CD4-positive, alpha-beta T cell treated with Interleukin-4 for 4 hours (primary cell): ENCODE measurements around the gene TNFRSF25.
A peak's percentile ranks its signal among the peaks of the same experiment; 100 is the strongest.
"Not testable (repeated sequence)": the region's sequence is repeated elsewhere in the genome, so short reads cannot be mapped to it uniquely, and the experiment has no call there.

ENCODE experiments used
- DNase-seq: peaks from one replicate; pipeline ENCODE4 v3.0.0-alpha.2; 2020

The TNFRSF25 gene

DNA sequence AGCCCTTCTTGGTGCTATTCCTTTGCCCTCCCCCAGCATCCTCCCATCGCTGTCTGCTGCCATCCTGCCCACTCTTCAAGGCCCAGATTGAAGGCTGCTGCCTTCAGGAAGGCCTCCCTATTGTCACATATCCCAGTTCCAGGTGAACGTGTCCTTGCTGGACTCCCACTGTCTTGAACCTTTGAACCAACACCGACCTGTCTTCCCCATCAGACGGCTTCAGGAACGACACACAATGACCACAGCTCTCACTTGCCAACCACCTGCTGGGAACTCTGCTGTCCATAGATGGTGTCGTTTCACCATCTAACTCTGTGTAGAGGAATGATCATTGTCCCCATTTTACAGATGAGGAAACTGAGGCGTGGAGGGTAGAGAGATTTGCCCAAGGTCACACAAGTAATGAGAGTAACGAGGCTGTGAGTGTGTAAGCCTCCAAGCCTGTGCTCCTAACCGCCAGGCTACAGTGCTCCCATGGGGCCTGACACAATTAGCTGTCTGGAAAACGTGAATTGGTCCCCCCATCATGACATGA lies 35.4 kb upstream of the TNFRSF25 start:
- no peak for DNase-seq

GRCh38 chr1:6500544-6501278 lies 34.7 kb upstream of the TNFRSF25 start:
- no peak for DNase-seq

- no peak for DNase-seq
Measured at GRCh38 chr1:6499296-6499695, 33.3 kb upstream of the TNFRSF25 start.

- DNase-seq: no peak
Measured at GRCh38 chr1:6498576-6499111, 32.7 kb upstream of the TNFRSF25 start.

GRCh38 chr1:6497867-6498575 lies 32.0 kb upstream of the TNFRSF25 start:
- DNase-seq: no peak

- DNase-seq: peak; percentile 39
Measured at GRCh38 chr1:6497215-6497866, 31.4 kb upstream of the TNFRSF25 start.

DNA sequence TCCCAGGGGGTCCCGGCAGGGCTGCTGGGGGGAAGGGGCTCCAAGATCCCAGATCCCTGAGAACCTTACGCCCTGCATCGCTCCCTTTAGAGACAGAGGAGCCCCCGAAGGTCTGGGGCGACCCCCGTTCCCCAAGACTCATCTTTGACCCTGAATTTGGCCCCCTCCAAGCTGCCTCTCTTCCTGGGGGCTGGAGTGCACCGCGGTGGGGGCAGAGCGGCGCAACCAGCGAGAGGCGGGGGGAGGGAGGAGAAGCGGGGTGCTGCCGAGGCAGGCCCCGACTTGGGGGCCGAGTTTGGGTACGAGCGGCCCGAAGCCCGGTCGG lies 30.9 kb upstream of the TNFRSF25 start:
- no peak for DNase-seq

GRCh38 chr1:6496365-6496721 lies 30.4 kb upstream of the TNFRSF25 start:
- DNase-seq: no peak

DNA sequence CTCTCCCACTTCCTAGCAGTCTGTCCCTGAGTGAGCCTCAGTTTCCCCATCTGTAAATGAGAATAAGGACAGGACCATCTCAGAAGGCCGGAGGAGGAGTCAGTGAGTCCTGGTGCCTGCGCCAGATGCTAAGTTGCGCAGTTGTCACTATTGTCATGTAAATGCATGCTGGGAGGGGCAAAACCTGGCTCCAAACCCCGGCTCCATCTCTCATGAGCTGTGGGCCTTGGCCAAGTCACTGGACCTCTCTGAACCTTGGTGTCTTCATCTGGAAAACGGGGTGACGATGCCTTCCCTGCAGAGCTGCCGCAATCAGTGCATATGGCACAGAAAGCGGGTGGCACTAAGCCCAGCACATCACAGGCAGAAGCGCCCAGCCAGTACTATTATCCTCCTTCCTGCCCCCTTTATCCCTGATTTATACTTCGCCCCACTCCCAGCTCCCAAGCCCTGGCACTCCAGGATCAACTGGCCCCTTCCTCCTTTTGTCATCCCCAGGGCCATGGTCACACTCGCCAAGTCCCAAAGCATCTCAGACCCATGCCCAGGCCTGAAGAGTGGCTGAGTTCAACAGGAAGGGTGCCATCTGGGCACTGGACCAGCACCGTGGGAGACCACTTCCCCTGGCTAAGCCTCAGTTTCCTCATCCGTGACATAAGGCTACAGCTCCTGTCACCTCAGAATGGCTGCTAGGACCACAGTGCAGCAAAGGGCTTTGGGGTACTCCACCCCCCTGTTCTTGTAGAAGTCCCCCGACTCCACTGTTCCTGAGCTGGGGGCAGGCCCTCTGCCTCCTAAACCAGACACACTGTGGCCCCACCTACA lies 29.8 kb upstream of the TNFRSF25 start:
- no peak for DNase-seq

- DNase-seq: no peak
Measured at GRCh38 chr1:6495041-6495441, 29.1 kb upstream of the TNFRSF25 start.

DNA sequence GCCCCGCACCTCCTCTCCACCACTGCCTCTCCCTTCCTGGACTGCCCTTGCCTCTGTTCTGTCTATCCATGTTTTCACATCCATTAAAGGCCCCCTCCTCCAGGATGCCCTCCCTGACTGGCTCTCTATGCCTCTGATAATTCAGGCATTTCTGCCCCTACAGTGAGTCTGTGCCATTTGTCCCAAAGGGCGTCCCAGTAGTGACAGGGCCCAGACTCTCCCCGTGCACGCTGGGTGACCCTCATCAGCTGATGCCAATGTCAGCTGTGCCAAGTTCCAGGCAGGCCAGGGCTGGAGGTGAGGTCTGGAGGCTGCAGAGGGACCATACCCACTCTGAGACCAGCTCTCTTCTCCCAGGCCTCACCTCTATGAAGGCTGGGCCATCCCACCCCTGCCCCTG lies 28.7 kb upstream of the TNFRSF25 start:
- no peak for DNase-seq

DNA sequence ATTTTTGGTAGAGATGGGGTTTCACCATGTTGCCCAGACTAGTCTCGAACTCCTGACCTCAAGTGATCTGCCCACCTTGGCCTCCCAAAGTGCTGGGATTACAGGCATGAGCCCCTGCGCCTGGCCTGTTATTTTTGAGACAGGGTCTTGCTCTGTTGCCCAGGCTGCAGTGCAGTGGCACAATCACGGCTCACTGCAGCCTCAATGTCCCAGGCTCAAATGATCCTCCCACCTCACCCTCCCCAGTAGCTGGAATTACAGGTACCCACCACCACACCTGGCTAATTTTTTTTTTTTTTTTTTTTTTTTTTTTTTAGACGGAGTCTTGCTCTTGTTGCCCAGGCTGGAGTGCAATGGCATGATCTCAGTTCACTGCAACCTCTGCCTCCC lies 27.9 kb upstream of the TNFRSF25 start:
- DNase-seq: not testable (repeated sequence)

DNA sequence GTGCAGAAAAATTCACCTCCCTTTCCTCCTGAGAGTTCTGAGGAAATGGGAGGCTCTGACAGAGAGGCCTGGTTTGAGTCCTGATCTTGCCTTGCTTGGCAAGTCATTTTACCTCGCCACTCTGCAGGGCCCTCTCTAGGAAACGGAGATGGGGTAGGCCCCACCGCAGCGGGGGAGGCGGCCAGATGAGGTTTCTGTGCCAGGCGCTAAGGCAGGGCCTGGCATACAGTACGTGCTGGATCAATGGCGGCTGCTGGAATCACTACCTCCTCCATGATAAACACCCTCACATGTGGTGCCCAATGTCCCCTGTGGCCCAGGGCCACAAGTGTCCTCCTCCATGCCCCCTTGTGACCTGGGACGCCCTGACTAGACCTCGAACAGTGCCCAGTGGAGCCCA lies 26.0 kb upstream of the TNFRSF25 start:
- no peak for DNase-seq

DNA sequence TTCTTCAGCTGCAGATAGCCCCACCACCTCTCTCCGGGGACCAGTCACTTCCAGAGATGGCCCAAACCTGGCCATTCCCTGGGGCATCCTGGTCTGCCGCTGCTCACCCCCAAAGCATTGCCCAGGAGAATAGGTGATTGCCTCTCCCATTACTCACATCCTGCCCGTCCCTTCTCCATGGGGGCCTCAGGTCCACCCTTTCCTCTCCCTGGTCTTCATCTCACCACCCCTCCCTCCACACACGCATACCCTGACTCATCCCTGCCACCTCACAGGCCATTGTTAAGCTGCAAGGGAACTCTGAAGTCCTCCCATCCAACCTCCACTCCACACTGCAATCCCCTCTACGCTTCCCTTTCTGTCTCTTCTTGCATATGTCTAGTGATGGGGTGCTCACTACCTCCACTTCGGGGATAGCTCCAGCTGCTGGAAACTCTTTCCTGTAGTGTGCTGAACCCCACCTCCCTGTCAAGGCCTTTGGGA lies 25.5 kb upstream of the TNFRSF25 start, which contains the start of gene PLEKHG5:
Gene PLEKHG5, minus strand, starts transcription at position 188 of the 483 bp plus-strand sequence. CDS start 14,096 bp downstream, outside the sequence.
- no peak for DNase-seq

DNA sequence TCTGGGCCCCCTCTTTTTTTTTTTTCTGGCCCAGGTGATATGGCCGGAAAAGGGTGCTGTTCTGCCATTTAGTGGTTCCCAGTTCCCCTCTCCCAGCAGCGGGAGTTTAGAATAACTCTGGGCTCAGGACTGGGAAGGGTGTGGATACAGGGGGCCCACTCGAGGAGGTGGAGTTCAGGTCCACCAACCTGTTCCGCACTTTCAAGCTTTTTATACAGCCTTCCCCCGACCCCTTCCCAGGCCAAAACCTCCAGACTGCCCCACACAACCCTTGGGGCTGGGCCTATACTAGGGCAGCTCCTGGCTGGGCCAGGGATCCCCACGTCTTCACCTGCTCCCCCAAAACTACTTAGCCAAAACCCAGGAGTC lies 25.1 kb upstream of the TNFRSF25 start:
- no peak for DNase-seq

DNA sequence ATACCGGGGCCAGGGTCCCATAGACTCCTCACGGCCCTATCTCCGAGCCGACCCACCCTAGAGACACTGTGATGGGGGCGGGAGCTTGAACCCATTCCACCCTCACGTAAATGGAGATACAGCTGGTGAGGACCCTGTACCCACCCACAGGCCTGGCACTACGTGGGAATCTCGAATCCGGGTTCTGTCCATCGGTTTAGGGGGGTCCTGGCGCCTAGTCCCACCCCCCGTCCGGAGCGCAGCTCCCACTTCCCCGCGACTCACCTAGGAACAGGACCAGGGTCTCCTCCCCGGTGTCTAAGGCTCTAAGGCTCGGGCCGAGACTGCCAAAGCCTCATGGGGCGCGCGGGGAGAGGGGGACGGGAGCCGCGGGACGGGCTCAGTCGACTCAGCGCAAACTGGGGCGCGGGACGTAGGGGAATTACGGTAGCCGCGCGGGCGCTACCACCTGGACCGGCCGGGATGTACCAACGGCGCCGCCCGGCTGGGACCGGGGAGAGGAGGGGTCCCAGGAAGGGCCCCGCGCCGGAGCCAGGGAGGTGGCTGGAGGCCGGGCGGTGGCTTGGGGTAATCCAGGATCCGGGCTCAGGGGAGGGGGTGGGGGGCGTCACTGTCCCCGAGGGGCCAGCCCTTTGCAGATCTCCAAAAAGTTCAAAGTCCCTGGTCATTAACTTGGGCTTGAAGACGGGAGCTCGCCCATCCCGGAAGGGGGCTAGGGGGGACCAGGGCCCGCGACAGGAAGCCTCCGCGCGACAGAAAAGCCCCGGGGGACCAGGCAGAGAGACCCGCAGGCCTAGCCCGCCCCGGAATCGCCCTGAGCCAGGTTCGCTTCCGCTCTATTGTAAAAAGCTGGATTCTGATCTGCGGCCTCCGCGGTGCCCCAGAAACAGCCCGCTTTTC lies 24.5 kb upstream of the TNFRSF25 start:
- DNase-seq: peak; percentile 39

GRCh38 chr1:6489799-6490180 lies 23.8 kb upstream of the TNFRSF25 start:
- DNase-seq: peak; percentile 67

DNA sequence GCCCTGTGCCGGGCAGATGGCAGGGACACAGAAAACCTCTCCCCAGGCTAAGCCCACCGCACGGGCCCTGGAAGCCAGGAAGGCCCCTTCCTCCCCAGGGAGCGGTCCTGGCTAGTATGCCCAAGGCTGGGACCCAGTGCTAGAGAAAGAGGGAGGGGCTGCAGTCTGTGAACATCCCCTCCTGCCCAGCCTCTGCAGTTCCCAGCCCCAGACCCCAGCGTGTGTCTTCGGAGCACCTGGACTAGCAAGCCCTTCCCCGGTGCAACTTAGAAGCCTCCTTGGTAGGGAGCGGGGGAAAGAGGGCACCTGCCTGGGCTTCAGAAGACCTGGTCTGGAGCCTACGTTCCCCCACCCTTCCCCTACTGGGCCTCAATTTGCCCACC lies 23.4 kb upstream of the TNFRSF25 start:
- DNase-seq: no peak

DNA sequence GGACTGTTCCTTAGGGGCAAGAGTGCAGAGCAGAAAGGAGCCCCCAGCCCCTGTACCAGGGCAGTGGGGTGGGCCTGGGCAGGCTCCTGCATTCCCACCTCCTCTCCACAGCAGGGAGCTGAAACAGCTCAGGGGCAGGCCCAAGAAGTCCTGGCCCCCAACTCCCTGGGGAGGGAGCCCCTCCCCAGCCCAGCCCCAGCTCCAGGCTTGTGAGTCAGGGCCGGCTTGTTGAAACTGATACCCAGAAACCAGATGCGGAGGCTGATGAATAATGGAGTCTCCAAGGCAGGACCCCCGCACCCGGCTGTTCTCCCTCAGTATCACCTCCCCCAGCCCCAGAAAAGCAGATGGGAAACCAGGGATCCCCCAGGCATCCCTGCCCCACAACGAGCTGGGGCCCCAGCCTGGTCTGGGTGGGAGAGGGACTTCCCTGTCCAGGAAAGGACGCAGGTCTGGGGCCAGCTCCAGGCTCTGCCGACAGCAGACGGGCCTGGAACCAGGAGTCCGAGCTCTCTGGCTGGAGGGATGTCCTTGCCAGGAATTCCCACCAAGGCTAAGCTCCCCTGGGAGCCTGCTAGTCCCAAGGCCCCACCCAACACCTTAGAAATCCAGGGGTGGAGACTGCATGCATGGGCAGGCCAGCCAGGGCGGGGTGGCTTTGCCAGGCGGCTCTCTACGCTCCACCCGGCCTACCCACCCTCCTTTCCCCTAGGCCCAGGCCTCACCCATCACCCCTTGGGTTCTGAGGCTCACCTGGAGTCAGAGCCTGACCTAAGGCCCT lies 22.8 kb upstream of the TNFRSF25 start:
- DNase-seq: no peak

GRCh38 chr1:6487804-6488484 lies 22.0 kb upstream of the TNFRSF25 start:
- DNase-seq: no peak
